Measurements from ENCODE around the gene RSPH1. TPM values are rescaled to one million over a fixed set of nuclear protein-coding genes. Genes with fewer than 3 reads are reported as not detected.

RSPH1 gene
- total RNA-seq, 1 donor from 2014 or later, result not detected

GRCh38 chr21:42534421-42535378 is 38.7 kb upstream of the RSPH1 start:
- H3K9me3 ChIP-seq, result no peaks in the 10 kb centered on the region
- TF ChIP-seq, protein P1, sequence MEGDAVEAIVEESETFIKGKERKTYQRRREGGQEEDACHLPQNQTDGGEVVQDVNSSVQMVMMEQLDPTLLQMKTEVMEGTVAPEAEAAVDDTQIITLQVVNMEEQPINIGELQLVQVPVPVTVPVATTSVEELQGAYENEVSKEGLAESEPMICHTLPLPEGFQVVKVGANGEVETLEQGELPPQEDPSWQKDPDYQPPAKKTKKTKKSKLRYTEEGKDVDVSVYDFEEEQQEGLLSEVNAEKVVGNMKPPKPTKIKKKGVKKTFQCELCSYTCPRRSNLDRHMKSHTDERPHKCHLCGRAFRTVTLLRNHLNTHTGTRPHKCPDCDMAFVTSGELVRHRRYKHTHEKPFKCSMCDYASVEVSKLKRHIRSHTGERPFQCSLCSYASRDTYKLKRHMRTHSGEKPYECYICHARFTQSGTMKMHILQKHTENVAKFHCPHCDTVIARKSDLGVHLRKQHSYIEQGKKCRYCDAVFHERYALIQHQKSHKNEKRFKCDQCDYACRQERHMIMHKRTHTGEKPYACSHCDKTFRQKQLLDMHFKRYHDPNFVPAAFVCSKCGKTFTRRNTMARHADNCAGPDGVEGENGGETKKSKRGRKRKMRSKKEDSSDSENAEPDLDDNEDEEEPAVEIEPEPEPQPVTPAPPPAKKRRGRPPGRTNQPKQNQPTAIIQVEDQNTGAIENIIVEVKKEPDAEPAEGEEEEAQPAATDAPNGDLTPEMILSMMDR (IDR thresholded peaks at IDR 0.05), result no peak
- intact Hi-C loops (cut with DNase I), result no loop called here
- H3K27ac ChIP-seq, result no peak overlapping the region
- H3K36me3 ChIP-seq, result peaks cover 5 to 11% of the 10 kb centered on the region in 2 donors
- H3K4me3 ChIP-seq, result no peak overlapping the region
- no peaks in the 10 kb centered on the region for H3K27me3 ChIP-seq
- DNase-seq (ENCODE audit: low spot score in 2 of 2), result peak; percentile 43 to 69
- H3K4me1 ChIP-seq, result peaks cover 0 to 6% of the 10 kb centered on the region in 2 donors

GRCh38 chr21:42533963-42534355 is 37.9 kb upstream of the RSPH1 start:
- Histone ChIP-seq H3K36me3 (peaks cover 5 to 11% of the 10 kb centered on the region in 2 donors), H3K9me3 (no peaks in the 10 kb centered on the region), H3K4me1 (peaks cover 0 to 6% of the 10 kb centered on the region in 2 donors), H3K27me3 (no peaks in the 10 kb centered on the region), H3K27ac (no peak overlapping the region), H3K4me3 (no peak overlapping the region)
- DNase-seq (ENCODE audit: low spot score in 2 of 2), result peak in 1 of 2 donors; percentile 21
- TF ChIP-seq, protein P1 (IDR thresholded peaks at IDR 0.05), result no peak
- intact Hi-C loops (cut with DNase I), result no loop called here

GRCh38 chr21:42533306-42533962 is 37.4 kb upstream of the RSPH1 start:
- intact Hi-C loops (cut with DNase I), result no loop called here
- DNase-seq (ENCODE audit: low spot score in 2 of 2), result peak in 1 of 2 donors; percentile 60
- TF ChIP-seq, protein P1 (IDR thresholded peaks at IDR 0.05), result no peak

DNA sequence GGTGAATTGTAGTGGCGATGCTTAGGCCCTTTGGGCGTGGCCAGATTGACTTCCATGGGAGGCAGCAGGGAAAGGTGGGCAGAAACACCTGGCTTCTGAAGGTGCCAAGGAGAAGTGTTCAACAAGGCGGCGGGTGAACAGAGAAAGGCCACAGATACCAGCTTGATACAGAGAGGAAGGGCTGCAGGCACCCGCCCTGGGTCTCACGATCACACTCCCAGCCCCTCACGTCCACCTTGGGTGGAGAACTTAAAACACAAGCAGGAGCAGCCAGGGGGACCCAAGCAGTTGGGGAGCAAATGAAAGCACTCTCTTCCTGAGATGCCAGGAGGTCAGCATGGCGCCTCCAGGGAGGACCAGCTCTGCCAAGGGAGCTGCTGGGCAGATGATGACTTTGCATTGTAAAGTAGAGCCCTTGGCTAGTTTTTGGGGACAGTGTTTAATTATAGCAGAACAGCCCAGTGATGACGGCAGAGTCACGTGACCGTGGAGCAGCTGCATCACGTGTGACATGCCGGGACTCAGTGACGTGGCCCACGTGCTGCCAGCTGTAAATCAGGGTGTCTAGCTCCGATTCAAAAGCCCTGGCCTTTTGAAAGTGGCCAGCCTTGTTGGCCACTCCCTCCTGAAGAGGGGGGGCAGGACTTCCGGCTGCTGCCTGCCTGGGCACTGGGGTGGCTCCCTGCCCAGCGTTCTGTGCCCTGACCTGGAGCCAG is 36.6 kb upstream of the RSPH1 start:
- no peaks in the 10 kb centered on the region for H3K9me3 ChIP-seq
- no peaks in the 10 kb centered on the region for H3K27me3 ChIP-seq
- DNase-seq (ENCODE audit: low spot score in 2 of 2), result peak; percentile 60 to 84
- peaks cover 0 to 6% of the 10 kb centered on the region in 2 donors for H3K4me1 ChIP-seq
- H3K27ac ChIP-seq, result no peak overlapping the region
- TF ChIP-seq, protein P1 (IDR thresholded peaks at IDR 0.05), result no peak
- intact Hi-C loops (cut with DNase I), result no loop called here
- peaks cover 5 to 11% of the 10 kb centered on the region in 2 donors for H3K36me3 ChIP-seq
- no peak overlapping the region for H3K4me3 ChIP-seq

More at GRCh38 chr21:42533306-42533962, 37.4 kb upstream of the RSPH1 start:
- H3K9me3 ChIP-seq, result no peaks in the 10 kb centered on the region
- H3K4me3 ChIP-seq, result no peak overlapping the region
- no peaks in the 10 kb centered on the region for H3K27me3 ChIP-seq
- H3K27ac ChIP-seq, result no peak overlapping the region
- H3K4me1 ChIP-seq, result peaks cover 0 to 6% of the 10 kb centered on the region in 2 donors
- H3K36me3 ChIP-seq, result peaks cover 5 to 11% of the 10 kb centered on the region in 2 donors

GRCh38 chr21:42531771-42532170 is 35.7 kb upstream of the RSPH1 start:
- Histone ChIP-seq H3K9me3 (no peaks in the 10 kb centered on the region), H3K36me3 (peaks cover 5 to 11% of the 10 kb centered on the region in 2 donors), H3K27me3 (no peaks in the 10 kb centered on the region), H3K27ac (no peak overlapping the region), H3K4me3 (no peak overlapping the region), H3K4me1 (peaks cover 0 to 6% of the 10 kb centered on the region in 2 donors)
- TF ChIP-seq, protein P1 (IDR thresholded peaks at IDR 0.05), result no peak
- DNase-seq (ENCODE audit: low spot score in 2 of 2), result peak in 1 of 2 donors; percentile 50
- intact Hi-C loops (cut with DNase I), result no loop called here
